ENCODE data around the gene HSPA12B.

GRCh38 chr20:3691897-3692296 is 40.6 kb upstream of the HSPA12B start:
- TF ChIP-seq CTCF (IDR thresholded peaks at IDR 0.05; ENCODE audit: low read depth, low read length, poor library complexity, severe bottlenecking) (no peak), EZH2phosphoT487 (IDR thresholded peaks at IDR 0.05; ENCODE audit: borderline replicate concordance, low read length) (no peak)
